ENCODE data around the gene DRAP1. TPM values are rescaled to one million over a fixed set of nuclear protein-coding genes. Genes with fewer than 3 reads are reported as not detected.

DRAP1 gene
- polyA plus RNA-seq, 10 donors, result 46.8 to 108 (median 66.1) TPM

- DNase-seq, result peak; percentile 51 to 88 (median 78)
Measured at GRCh38 chr11:65900125-65900898, 18.9 kb upstream of the DRAP1 start, which contains the start of gene FOSL1. Gene FOSL1, minus strand, starts transcription at chr11:65900388. Its CDS starts 49 bp downstream, at chr11:65900339.

DNA sequence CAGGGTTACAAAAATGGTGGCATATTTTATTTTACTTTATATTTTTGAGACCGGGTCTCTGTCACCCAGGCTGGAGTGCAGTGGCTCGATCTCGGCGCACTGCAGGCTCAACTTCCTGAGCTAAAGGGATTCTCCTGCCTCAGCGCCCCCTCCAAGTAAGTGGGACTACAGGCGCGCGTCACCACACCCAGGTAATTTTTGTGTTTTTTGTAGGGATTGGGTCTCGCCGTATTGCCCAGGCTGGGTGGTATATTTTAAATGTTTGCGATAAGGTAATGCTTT is 18.4 kb upstream of the DRAP1 start:
- no peak for DNase-seq

- peak in 1 of 3 donors; percentile 84 for DNase-seq
Measured at GRCh38 chr11:65903068-65903481, 16.2 kb upstream of the DRAP1 start.

DNA sequence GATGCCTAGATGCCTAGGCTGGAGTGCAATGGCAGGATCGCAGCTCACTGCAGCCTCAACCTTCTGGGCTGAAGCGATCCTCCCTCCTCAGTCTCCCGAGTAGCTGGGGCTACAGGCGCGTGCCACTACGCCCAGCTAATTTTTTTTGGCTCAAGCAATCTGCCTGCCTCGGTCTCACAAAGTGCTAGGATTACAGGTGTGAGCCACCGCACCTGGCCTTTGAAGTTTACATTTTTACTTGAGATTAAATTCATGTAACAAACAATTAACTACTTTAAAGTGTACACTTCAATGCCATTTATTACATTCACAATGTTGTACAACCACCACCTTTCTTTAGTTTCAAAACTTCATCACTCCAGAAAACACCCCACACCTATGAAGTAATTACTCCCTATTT is 15.5 kb upstream of the DRAP1 start:
- DNase-seq, result no peak

DNA sequence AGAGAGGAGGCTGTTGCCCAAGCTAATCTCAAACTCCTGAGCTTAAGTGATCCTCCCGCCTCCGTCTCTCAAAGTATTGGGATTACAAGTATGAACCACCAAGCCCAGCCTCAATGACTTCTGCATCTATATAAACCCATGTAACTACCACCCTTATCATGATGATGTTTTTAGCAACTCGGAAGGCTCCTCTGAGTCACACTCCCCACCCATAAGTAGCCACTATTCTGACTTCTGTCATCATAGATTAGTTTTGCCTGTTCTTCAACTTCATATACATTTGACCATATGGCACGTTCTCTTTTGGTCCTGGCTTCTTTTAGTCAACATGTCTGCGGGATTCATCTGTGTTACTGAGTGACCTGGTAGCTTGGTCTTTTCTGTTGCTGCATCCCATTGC is 12.6 kb upstream of the DRAP1 start:
- DNase-seq, result no peak

DNA sequence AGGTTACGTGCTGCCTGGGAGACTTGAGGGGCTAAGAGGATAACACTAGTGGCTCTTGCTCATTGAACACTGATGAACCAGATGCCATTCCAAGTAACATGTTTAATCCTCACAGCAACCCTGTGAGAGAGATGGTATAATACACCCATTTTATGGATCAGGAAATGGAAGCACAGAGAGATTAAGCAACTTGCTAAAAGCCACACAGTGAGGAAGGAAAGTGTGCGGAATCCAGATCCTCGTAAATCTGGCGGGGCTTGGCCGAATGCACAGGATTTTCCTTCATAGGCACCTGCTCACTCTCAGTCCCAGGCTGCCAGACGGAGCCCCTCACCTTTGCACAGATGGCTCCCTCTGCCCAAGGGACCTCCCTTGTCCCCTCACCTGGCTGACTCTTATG is 11.3 kb upstream of the DRAP1 start:
- DNase-seq, result no peak

- peak in 2 of 3 donors; percentile 67 to 84 for DNase-seq
Measured at GRCh38 chr11:65911682-65912568, 7.3 kb upstream of the DRAP1 start.

- no peak for DNase-seq
Measured at GRCh38 chr11:65912845-65913244, 6.4 kb upstream of the DRAP1 start.

GRCh38 chr11:65915101-65915820 is 4.0 kb upstream of the DRAP1 start:
- DNase-seq, result no peak

- peak in 1 of 3 donors; percentile 94 for DNase-seq
Measured at GRCh38 chr11:65915821-65916251, 3.4 kb upstream of the DRAP1 start.

DNA sequence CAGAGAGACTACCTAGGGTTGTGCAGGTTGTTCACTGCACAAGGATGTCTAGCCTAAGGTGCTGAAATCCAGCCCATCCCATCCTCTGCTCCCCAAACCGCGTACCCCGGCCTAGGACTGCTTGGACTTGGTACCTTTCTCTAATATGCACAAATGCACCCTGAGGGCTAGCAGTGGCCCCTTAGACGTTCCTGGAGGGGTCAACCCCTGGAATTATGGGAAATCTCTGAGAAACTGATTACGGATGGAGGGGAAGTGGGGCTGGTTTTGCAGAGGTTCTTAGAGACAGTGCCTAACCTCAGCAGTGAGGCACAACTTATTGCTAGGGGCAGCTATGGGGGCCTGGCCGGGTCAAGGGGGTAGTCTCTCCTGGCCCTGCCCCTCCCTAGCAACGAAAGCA is 2.8 kb upstream of the DRAP1 start:
- no peak for DNase-seq

DNA sequence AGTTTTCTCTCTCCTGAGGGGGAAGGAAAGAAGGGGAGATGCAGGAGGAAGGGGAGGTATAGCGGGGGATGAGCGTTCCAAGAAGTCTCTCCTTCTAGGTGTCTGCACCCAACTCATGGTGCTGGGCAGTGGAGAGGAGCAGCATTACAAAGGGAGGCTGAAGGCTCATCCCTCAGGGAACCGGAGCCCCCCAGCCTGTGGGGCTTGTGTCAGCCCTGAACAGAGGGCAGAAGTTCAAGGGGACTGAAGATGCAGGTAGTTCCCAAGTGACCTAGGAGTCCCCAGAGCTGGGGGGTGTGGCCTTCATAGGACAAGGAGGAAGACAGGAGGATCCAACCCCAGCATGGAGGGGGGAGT is 2.2 kb upstream of the DRAP1 start:
- no peak for DNase-seq

GRCh38 chr11:65917434-65918210 is 1.6 kb upstream of the DRAP1 start:
- no peak for DNase-seq

DNA sequence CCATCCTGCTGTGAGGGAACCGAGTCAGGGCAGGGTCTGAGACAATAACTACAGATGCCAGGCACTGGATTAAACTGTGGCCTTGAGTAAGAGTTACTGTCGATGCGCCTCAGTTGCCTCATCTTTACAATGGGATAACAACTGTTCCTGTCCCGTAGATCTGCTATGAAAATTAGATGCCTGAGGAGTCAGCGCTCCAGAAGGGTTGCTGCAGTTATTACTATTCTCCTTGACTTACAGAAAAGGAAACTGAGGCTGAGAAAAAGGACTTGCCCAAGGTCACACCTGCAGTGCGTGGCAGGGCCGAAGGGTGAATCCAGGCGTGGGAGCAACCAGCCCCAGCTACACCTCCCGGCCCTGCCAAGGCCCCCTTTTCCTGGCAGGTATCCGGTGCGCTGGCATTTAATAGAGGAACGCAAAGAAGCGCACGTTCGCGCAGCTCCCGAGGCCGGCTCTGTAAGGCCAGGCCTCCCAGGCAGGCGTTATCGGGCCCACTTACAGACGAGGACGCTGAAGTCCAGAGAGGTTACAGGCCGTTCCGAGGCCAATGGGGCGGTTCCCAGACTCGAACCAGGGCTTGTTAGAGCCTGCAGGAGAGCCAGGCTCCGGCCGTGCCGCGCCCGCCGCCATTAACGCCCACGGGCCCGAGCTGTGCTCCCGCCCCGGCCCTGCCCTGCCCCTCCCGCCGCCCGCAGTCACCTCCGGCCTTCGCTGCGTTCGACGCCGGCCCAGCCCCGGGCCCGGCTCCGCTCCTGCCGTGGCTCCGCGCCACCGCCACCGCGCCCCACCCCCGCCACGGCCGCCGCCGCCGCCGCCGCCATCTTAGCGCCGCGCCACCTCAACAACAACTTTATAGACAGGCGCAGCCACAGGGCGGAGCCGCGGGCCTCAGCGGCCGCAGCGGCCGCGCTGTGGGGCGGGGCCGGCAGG is 750 bp upstream of the DRAP1 start, which contains the start of gene C11orf68:
Gene C11orf68, minus strand, starts transcription at position 852 of the 930 bp plus-strand sequence. Its CDS starts 31 bp downstream, at position 821.
- peak in 2 of 3 donors; percentile 46 to 70 for DNase-seq

DNA sequence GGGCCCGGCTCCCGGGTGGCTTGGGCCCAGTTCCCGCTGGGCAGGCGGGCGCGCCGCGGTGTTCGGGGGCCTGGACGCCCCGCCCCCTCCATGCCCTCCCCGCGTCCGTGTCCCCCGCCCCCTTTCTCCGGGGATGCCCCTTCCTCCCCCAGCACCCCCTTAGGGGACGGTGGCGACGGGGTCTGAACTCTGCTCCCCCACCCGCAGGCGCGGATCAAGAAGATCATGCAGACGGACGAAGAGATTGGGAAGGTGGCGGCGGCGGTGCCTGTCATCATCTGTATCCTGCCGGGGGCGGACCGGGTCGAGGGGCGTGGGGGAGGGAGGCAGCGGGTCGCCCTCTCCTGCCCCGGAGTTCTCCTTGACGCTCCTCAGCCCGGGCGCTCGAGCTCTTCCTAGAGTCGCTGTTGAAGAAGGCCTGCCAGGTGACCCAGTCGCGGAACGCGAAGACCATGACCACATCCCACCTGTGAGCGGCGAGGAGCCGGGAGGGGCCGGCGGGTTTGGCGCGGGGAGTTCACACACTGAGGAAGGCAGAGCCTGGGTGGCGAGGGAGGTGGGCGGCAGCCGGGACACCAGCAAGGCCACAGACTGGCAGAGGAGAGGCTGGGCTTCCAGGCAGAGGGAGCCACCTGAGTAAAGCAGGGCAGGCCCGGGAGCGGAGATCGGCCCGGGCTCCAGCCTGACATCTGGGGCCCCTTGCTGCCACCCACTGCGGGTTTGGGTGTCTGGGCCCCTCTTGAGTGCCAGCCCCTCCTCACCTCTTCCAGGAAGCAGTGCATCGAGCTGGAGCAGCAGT is 546 bp downstream of the DRAP1 start:
- peak in 1 of 3 donors; percentile 48 for DNase-seq

DNA sequence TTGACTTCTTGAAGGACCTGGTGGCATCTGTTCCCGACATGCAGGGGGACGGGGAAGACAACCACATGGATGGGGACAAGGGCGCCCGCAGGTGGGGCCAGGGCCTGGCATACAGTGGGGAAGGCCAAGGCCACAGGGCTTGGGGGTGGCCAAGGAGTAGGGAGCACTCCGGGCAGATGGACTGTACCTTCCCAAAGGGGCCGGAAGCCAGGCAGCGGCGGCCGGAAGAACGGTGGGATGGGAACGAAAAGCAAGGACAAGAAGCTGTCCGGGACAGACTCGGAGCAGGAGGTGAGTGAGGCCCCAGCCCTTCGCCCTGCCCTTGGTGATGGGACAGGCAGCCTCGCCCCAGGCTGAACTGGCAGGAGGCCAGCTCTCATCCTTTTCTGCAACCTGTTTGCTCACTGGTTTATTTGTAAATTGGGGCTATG is 1.2 kb downstream of the DRAP1 start:
- no peak for DNase-seq

GRCh38 chr11:65921033-65921555 is 1.9 kb downstream of the DRAP1 start:
- DNase-seq, result no peak

DNA sequence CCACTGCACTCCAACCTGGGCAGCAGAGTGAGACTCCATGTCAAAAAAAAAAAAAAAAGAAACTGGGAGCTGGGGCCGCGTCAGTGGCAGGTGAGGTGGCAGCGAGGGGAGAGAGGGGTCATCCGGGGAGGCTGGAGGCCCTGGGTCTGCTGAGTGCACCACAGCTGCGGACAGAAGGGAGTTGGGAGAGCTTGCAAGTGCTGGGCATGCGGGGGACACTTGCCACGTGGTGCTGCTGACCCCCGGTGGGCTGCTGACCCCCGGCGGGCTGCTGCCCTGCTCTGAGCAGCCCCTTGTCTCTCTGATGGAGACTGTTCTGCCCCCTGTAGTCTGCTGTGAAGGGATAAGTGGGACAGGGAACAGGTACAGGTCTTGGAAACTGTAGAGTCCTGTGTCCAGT is 2.6 kb downstream of the DRAP1 start:
- DNase-seq, result no peak

- DNase-seq, result no peak
Measured at GRCh38 chr11:65922565-65922964, 3.3 kb downstream of the DRAP1 start.

All from muscle of back (tissue), 11 donors.